ENCODE data around the gene KIAA0232.

KIAA0232 gene

DNA sequence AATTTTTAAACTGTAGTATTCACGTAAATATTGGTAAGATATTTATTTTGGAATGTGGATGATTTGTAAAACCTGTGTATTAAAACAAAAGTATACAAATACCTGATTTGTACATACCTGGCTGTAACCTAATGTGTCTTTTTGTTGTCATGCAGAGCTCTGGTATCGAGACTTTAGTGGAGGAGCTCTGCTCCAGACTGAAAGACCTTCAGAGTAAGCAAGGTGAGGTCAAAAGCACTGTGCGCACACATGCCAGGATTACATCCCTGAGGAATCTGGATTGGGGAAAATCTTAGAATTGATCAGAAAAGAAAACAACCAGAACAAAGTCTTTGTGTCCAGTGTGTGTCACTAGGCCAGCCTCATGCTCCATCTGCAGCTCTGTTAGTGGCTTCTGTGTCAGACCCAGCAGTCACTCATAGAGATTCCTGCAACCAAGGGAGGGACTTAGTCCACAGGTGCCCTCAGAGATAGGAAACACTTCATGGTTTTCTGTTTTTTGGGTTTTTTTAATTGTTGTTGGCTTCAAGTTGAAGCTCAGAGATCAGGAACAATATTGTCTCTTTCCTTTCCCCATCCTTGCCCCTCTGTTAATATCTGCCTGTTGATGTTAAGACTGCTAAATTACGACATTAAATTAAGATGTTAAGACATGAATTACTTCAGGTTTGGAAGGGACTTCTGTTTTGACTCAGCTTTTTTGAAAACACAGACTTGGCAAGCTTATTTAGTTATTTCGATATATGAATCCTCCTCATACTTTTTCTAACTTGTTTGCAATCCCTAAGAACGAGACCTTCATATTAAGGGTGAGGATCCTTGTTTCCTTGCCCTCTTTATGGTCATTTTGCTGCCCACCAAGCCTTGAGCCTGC lies 74.7 kb downstream of the KIAA0232 start:
- 93 to 97% methylated on average over 5 of the region's 6 CpGs for WGBS, 2 experiments
- Histone ChIP-seq H3K27me3 (ENCODE audit: control insufficient read depth, insufficient read depth, low read length, poor library complexity, severe bottlenecking) (no peaks in the 10 kb centered on the region), H3K9me3 (ENCODE audit: control insufficient read depth, low read length) (no peaks in the 10 kb centered on the region), H3K4me1 (ENCODE audit: control insufficient read depth, insufficient read depth, low read length) (no peaks in the 10 kb centered on the region), H3K27ac (ENCODE audit: insufficient read depth, low read depth, low read length, poor library complexity, severe bottlenecking) (no peak overlapping the region), H3K4me3 (ENCODE audit: insufficient read depth, low read depth, low read length) (no peak overlapping the region), H3K36me3 (ENCODE audit: control insufficient read depth, insufficient read depth, low read length) (peaks cover 33% of the 10 kb centered on the region)

GRCh38 chr4:6858997-6859396 lies 76.5 kb downstream of the KIAA0232 start:
- no peak overlapping the region for H3K4me3 ChIP-seq (ENCODE audit: insufficient read depth, low read depth, low read length)
- H3K4me1 ChIP-seq (ENCODE audit: control insufficient read depth, insufficient read depth, low read length): no peaks in the 10 kb centered on the region
- no peaks in the 10 kb centered on the region for H3K27me3 ChIP-seq (ENCODE audit: control insufficient read depth, insufficient read depth, low read length, poor library complexity, severe bottlenecking)
- no peak overlapping the region for H3K27ac ChIP-seq (ENCODE audit: insufficient read depth, low read depth, low read length, poor library complexity, severe bottlenecking)
- H3K36me3 ChIP-seq (ENCODE audit: control insufficient read depth, insufficient read depth, low read length): peaks cover 34% of the 10 kb centered on the region
- WGBS, 2 experiments: 94 to 99% methylated on average over 4 to 6 of the region's 6 CpGs
- H3K9me3 ChIP-seq (ENCODE audit: control insufficient read depth, low read length): no peaks in the 10 kb centered on the region

GRCh38 chr4:6859543-6859942 lies 77.0 kb downstream of the KIAA0232 start:
- H3K4me1 ChIP-seq (ENCODE audit: control insufficient read depth, insufficient read depth, low read length): no peaks in the 10 kb centered on the region
- no peaks in the 10 kb centered on the region for H3K27me3 ChIP-seq (ENCODE audit: control insufficient read depth, insufficient read depth, low read length, poor library complexity, severe bottlenecking)
- H3K36me3 ChIP-seq (ENCODE audit: control insufficient read depth, insufficient read depth, low read length): peaks cover 34% of the 10 kb centered on the region
- 87 to 100% methylated on average over 1 of the region's 1 CpG for WGBS, 2 experiments
- no peaks in the 10 kb centered on the region for H3K9me3 ChIP-seq (ENCODE audit: control insufficient read depth, low read length)
- no peak overlapping the region for H3K4me3 ChIP-seq (ENCODE audit: insufficient read depth, low read depth, low read length)
- H3K27ac ChIP-seq (ENCODE audit: insufficient read depth, low read depth, low read length, poor library complexity, severe bottlenecking): no peak overlapping the region

DNA sequence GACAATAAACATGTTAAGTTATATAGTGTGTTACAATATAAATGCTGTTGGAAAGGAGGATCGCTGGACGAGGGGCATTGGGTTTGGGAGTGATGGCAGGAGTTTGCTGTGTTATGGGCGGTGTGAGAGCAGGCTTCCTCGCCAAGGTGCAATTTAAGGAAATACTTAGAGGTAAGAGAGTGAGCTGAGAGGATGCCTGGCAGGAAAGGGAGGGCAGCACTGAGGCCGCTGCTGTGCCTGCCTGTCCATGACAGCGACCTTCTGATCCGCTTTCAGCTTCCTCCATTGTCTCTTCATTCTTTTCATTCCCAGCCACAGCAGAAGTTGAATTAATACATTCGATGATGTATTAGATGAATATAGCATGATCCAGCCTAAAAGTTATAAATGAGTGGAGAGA lies 85.9 kb downstream of the KIAA0232 start:
- Histone ChIP-seq H3K4me1 (ENCODE audit: control insufficient read depth, insufficient read depth, low read length) (peaks cover 7% of the 10 kb centered on the region), H3K36me3 (ENCODE audit: control insufficient read depth, insufficient read depth, low read length) (peaks cover 12% of the 10 kb centered on the region), H3K4me3 (ENCODE audit: insufficient read depth, low read depth, low read length) (no peak overlapping the region), H3K9me3 (ENCODE audit: control insufficient read depth, low read length) (no peaks in the 10 kb centered on the region), H3K27ac (ENCODE audit: insufficient read depth, low read depth, low read length, poor library complexity, severe bottlenecking) (no peak overlapping the region), H3K27me3 (ENCODE audit: control insufficient read depth, insufficient read depth, low read length, poor library complexity, severe bottlenecking) (no peaks in the 10 kb centered on the region)
- WGBS, 2 experiments: 90 to 98% methylated on average over 8 of the region's 8 CpGs

DNA sequence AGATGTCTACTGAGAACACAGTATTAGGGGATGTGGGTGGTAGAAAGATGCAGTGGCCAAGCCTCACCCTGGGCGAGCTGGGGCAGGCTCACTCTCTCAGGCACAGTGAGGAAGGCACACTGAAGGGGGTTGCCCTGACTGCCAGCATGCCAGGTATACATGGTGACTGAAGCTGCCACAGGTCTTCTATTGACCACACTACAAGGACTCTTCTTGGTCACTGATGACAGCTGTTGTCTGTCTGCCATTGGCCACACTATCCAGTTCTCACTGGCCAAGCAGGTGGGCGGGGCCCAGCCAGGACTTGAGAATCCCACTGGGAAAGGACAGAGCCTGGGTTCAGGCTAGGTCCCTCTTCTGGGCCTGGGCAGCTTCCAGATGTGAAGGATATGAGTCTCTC lies 87.4 kb downstream of the KIAA0232 start:
- no peak overlapping the region for H3K4me3 ChIP-seq (ENCODE audit: insufficient read depth, low read depth, low read length)
- peaks cover 13% of the 10 kb centered on the region for H3K36me3 ChIP-seq (ENCODE audit: control insufficient read depth, insufficient read depth, low read length)
- no peaks in the 10 kb centered on the region for H3K27me3 ChIP-seq (ENCODE audit: control insufficient read depth, insufficient read depth, low read length, poor library complexity, severe bottlenecking)
- H3K9me3 ChIP-seq (ENCODE audit: control insufficient read depth, low read length): no peaks in the 10 kb centered on the region
- WGBS, 2 experiments: 93 to 98% methylated on average over 2 of the region's 2 CpGs
- H3K4me1 ChIP-seq (ENCODE audit: control insufficient read depth, insufficient read depth, low read length): peaks cover 7% of the 10 kb centered on the region
- no peak overlapping the region for H3K27ac ChIP-seq (ENCODE audit: insufficient read depth, low read depth, low read length, poor library complexity, severe bottlenecking)

DNA sequence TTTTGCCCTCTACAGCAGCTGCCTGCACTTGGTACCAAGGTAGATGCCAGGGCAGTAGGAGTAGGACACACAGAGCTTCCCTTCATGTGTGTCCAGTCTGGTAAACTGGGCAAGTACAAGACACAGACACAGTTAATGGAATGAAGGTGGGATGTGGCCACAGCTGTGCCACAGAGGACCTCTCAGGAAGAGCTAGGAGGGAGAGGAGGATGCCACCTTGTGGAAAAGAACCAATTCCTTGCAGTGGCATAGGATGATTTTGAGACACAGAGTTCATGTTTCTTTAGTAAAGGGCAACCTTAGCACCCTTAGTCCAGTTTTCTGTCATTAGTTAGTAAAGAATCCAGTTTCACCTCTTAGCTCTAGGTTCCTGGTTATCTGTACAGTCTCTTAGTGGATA lies 90.8 kb downstream of the KIAA0232 start:
- Histone ChIP-seq H3K36me3 (ENCODE audit: control insufficient read depth, insufficient read depth, low read length) (peaks cover 29% of the 10 kb centered on the region), H3K4me1 (ENCODE audit: control insufficient read depth, insufficient read depth, low read length) (peaks cover 7% of the 10 kb centered on the region), H3K4me3 (ENCODE audit: insufficient read depth, low read depth, low read length) (no peak overlapping the region), H3K9me3 (ENCODE audit: control insufficient read depth, low read length) (no peaks in the 10 kb centered on the region), H3K27ac (ENCODE audit: insufficient read depth, low read depth, low read length, poor library complexity, severe bottlenecking) (no peak overlapping the region), H3K27me3 (ENCODE audit: control insufficient read depth, insufficient read depth, low read length, poor library complexity, severe bottlenecking) (no peaks in the 10 kb centered on the region)

DNA sequence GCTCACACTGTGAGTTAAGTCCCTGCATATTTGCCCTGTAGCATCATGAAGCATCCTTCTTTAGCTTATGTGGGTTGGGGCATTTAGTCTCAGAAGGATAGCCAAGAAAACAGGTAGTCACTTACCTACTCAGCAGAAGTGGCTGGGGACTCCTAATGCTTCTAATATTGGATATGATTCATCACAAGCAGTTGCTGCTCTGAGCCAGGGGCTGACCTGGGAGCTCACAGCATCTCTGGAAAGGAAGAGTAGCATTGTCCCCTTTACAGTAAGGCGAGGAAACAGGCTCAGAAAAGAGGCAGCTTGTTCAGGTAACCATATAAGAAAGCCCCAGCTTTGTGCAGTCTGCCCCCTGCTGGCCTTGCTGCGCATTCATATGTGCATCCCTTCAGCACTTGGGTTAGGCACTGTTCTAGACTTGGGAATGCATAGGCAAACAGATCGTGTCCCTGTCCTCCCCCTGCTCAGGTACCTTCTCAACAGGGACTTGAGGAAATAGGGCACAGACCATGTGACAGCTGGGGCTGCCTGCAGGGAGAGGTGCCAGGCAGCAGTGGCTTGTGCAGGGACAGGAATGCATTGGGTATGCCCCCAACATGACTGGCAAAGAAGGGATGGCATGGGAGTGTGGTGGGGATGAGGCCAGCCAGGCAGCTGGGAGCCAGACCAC lies 91.4 kb downstream of the KIAA0232 start:
- Histone ChIP-seq H3K27me3 (ENCODE audit: control insufficient read depth, insufficient read depth, low read length, poor library complexity, severe bottlenecking) (no peaks in the 10 kb centered on the region), H3K9me3 (ENCODE audit: control insufficient read depth, low read length) (no peaks in the 10 kb centered on the region), H3K36me3 (ENCODE audit: control insufficient read depth, insufficient read depth, low read length) (peaks cover 29% of the 10 kb centered on the region), H3K4me1 (ENCODE audit: control insufficient read depth, insufficient read depth, low read length) (peaks cover 5% of the 10 kb centered on the region), H3K4me3 (ENCODE audit: insufficient read depth, low read depth, low read length) (no peak overlapping the region), H3K27ac (ENCODE audit: insufficient read depth, low read depth, low read length, poor library complexity, severe bottlenecking) (no peak overlapping the region)
- 75 to 79% methylated on average over 3 of the region's 3 CpGs for whole genome bisulfite sequencing, 2 experiments

GRCh38 chr4:6874981-6875380 lies 92.5 kb downstream of the KIAA0232 start:
- Histone ChIP-seq H3K9me3 (ENCODE audit: control insufficient read depth, low read length) (no peaks in the 10 kb centered on the region), H3K27me3 (ENCODE audit: control insufficient read depth, insufficient read depth, low read length, poor library complexity, severe bottlenecking) (no peaks in the 10 kb centered on the region), H3K36me3 (ENCODE audit: control insufficient read depth, insufficient read depth, low read length) (peaks cover 34% of the 10 kb centered on the region), H3K27ac (ENCODE audit: insufficient read depth, low read depth, low read length, poor library complexity, severe bottlenecking) (no peak overlapping the region), H3K4me3 (ENCODE audit: insufficient read depth, low read depth, low read length) (no peak overlapping the region), H3K4me1 (ENCODE audit: control insufficient read depth, insufficient read depth, low read length) (no peaks in the 10 kb centered on the region)
- 98 to 99% methylated on average over 4 of the region's 4 CpGs for WGBS, 2 experiments

DNA sequence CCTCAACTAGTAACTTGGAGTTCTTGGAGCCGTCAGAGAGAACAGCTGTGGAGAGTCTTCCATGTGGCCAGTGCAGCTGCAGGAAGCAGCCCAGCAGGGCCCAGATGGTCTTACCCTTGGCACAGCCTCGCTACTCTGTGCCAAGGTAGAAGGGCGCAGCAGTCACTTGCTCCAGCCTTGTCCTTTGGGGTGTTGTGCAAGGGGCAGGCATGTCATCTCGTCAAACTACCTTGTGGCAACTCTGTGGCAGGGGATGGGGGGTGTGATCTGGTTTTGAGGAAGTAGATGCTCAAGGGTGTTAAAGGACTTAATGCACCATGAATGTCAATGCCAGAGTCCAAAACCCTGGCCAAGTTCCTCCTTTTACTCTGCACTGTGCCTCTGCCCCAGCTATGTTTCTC lies 92.9 kb downstream of the KIAA0232 start:
- 95 to 96% methylated on average over 4 of the region's 4 CpGs for WGBS, 2 experiments
- H3K27ac ChIP-seq (ENCODE audit: insufficient read depth, low read depth, low read length, poor library complexity, severe bottlenecking): no peak overlapping the region

DNA sequence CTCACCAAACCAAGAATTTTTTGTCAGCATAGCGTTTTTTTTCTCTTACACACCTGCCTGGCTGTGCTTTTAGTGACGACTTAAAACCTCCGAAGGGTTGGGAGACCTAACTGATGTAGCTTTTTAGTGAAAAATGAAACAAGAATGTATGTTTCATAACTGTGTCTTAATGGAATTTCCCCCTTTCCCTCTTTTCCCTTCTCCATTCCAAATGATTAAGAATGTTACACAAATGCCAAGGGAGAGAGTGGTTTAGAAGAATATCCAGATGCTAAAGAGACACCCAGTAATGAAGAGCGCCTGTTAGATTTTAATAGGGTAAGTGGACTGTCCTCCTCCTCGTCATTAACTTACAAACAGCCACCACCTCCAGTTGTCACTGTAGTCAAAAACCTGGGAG lies 93.9 kb downstream of the KIAA0232 start:
- Histone ChIP-seq H3K27ac (ENCODE audit: insufficient read depth, low read depth, low read length, poor library complexity, severe bottlenecking) (no peak overlapping the region), H3K4me1 (ENCODE audit: control insufficient read depth, insufficient read depth, low read length) (no peaks in the 10 kb centered on the region), H3K9me3 (ENCODE audit: control insufficient read depth, low read length) (no peaks in the 10 kb centered on the region), H3K27me3 (ENCODE audit: control insufficient read depth, insufficient read depth, low read length, poor library complexity, severe bottlenecking) (no peaks in the 10 kb centered on the region), H3K36me3 (ENCODE audit: control insufficient read depth, insufficient read depth, low read length) (peaks cover 37% of the 10 kb centered on the region), H3K4me3 (ENCODE audit: insufficient read depth, low read depth, low read length) (no peak overlapping the region)
- 92 to 95% methylated on average over 4 to 5 of the region's 5 CpGs for WGBS, 2 experiments

More for the DNA sequence above, 92.9 kb downstream of the KIAA0232 start:
- no peaks in the 10 kb centered on the region for H3K9me3 ChIP-seq (ENCODE audit: control insufficient read depth, low read length)
- peaks cover 35% of the 10 kb centered on the region for H3K36me3 ChIP-seq (ENCODE audit: control insufficient read depth, insufficient read depth, low read length)
- no peaks in the 10 kb centered on the region for H3K27me3 ChIP-seq (ENCODE audit: control insufficient read depth, insufficient read depth, low read length, poor library complexity, severe bottlenecking)
- no peak overlapping the region for H3K4me3 ChIP-seq (ENCODE audit: insufficient read depth, low read depth, low read length)
- no peaks in the 10 kb centered on the region for H3K4me1 ChIP-seq (ENCODE audit: control insufficient read depth, insufficient read depth, low read length)

Data from ectodermal cell (in vitro differentiated cells).